ENCODE results near the gene PIEZO2.
"Not testable (repeated sequence)": the region's sequence is repeated elsewhere in the genome, so short reads cannot be mapped to it uniquely, and the experiment has no call there.

Gene PIEZO2

DNA sequence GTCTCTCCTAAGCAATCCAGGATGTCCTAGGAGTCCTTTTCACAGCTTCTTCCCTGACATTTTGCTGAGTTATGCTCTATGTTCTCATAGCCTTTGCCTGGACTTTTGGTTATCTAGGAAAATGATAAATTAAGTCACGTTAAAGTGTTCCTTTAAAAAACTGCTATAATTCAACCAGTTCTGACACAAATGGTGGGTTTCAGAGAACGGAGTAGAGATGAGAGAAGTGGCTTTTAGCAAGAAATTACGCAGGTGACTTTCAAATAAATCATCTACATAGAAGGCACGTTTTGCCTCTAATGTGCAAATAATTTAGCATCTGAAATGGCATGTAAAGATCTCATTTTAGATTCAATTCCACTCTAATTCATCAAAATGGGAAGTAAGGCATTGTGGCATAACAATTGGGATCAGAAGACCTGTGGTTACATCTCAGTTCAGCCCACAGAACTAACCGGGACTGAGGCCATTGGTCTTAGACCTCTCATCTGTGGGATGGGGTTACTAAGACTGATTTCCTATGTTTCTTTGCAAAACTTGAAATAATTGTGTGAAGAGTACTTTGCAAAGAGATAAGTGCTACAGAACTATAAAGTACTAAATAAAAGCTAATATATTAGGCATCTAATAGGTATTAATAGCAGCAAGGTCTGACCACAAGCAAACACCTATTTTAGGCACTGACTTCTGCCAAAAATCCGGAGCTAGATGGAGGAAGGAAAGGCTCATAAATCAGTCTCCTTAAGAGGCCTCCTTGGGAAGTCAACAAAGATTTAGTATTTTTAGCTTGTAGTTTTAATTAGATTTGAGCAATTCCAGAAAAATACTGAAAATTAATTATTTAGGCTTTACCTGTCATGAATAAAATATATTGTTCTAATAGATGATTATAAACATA, 211.4 kb downstream of the PIEZO2 start:
- DNase-seq (ENCODE audit: low spot score), result no peak
- TF ChIP-seq CTCF (IDR thresholded peaks at IDR 0.05; ENCODE audit: extremely low read depth, missing control alignments), result no peak

DNA sequence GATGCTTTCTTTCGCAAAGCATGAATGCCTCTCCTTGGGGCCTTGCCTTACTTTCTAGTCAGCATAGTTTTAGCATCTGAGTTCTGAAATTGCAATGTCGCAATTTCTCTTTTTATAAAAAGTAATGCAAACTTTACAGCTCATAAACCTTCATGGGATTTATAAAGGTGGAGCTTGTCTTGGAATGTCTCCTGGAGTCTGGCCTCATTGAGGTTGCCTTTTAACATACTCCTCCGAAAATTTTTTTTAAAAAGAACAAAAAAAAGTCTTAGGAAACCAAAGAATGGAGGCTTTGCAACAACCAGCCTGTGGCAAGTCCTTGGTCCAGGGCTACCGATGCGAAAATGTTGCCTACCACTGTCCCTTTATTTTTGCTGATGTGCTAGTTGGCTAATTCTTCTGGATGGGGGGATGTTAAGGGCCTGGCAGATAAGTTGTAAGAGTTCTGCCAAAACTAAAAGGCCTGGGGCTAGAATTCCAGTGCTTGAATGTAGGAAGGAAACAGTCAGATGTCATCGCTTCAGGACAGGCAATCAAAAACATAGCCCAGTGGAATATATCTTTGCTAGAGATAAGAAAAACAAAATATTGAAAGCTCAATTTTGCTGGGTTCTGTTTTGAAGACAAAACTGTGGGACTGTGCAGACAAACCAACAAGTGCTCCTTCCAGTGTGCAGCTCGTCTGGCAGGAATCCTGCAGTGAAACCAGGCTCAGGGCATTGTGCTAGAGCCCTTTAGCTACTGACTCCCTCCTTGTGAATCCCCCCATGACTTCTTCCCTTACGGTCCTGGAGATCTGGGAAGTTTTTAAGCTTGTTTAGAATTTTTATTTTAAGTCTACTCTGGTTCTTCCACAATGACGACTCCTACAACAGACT, 213.0 kb downstream of the PIEZO2 start:
- TF ChIP-seq CTCF (IDR thresholded peaks at IDR 0.05; ENCODE audit: extremely low read depth, missing control alignments), result no peak
- no peak for DNase-seq (ENCODE audit: low spot score)

DNA sequence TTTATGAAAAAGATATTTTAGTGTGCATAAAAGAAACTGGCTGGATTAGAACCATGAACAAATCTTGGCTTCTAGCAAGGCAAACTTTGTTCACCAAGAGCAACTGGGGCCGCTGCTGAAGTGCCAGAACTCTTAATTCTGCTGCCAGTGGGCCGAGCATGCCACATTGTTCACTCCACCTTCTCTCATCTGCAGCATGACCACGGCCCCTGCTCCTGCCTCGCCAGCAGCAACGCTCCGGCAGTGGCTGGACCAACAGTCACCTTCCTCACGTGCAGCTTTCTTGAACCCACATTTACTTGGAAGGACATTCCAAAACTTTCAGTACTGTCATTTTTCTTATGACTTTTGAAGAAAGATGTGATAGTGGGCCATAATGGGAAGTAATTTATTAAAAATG, 213.8 kb downstream of the PIEZO2 start:
- TF ChIP-seq CTCF (IDR thresholded peaks at IDR 0.05; ENCODE audit: extremely low read depth, missing control alignments), result no peak

DNA sequence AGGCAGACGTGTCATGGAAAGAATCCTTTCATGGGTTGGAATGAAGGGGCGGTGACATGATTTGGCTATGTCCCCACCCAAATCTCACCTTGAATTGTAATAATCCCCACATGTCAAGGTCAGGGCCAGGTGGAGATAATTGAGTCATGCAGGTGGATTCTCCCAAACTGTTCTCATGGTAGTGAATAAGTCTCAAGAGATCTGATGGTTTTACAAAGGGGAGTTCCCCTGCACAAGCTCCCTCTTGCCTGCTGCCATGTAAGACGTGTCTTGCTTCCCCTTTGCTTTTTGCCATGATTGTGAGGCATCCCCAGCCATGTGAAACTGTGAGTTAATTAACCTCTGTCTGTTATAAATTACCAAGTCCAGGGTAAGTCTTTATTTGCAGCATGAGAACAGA, 215.7 kb downstream of the PIEZO2 start:
- DNase-seq (ENCODE audit: low spot score), result not testable (repeated sequence)

More for the DNA sequence above, 213.8 kb downstream of the PIEZO2 start:
- DNase-seq (ENCODE audit: low spot score), result no peak

DNA sequence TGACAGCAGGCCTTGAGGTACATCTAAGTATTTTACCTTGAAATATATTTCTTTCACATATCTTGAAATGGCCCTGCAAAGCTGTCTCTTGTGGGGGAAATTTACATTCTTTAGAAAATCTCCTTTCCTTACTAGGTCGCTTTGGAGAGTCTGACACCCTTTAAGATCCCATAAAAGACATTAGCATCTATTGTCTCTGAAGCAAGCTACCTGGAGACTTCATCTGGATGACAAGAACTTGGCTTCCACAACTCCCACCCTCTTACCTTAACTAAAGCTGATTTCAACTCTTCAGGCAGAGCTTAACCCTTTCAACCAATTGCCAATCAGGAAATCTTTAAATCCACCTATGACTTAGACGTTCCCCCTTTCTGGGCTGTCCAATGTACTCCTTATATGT, 219.3 kb downstream of the PIEZO2 start:
- no peak for DNase-seq (ENCODE audit: low spot score)
- TF ChIP-seq CTCF (IDR thresholded peaks at IDR 0.05; ENCODE audit: extremely low read depth, missing control alignments), result no peak

- TF ChIP-seq CTCF (IDR thresholded peaks at IDR 0.05; ENCODE audit: extremely low read depth, missing control alignments), result no peak
- DNase-seq (ENCODE audit: low spot score), result peak; percentile 68
Observed at GRCh38 chr18:10928772-10929373, 220.5 kb downstream of the PIEZO2 start.

DNA sequence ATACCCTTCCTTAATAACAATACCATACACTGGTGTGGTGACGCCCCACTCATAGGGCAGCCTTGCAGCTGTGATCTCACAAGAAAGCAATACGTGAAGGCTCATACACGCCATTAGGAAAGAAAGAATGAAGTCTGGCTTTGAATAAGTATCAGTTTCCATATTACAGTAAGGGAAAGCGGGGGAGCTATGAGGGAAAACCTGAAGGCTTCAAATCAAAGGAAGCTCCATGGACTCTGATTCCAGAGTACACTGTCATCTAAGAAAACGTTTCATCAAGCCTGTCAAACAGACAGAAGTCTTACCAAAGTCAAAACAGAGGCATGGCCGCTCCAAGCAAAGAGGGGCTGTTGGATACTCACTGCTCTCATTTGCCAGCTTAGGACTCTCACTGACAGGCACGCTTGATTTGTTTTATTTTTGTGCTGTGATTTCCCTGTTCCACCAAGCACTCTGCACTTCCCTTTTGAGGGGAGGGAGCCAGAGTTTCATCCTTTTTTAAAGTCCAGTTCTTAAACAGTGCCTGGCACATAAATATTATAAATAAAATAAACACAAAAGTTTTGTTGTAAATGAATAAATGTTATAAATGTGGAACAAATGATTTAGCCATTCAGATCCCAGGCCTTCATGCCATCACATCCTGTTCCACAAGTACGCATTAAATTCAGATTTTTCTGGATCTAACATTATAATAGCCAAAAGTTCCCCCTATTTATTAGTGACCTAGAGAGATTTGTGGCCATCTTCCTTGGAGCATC, 221.2 kb downstream of the PIEZO2 start:
- DNase-seq (ENCODE audit: low spot score), result peak; percentile 34
- TF ChIP-seq CTCF (IDR thresholded peaks at IDR 0.05; ENCODE audit: extremely low read depth, missing control alignments), result no peak
